Neuron (in vitro differentiated cells): ENCODE measurements around the gene LEFTY1.
"Not testable (repeated sequence)": the region's sequence is repeated elsewhere in the genome, so short reads cannot be mapped to it uniquely, and the experiment has no call there.

Experiments
- H2AFZ ChIP-seq: one replicate; pipeline ENCODE4 v1.6.1; 2013; ENCODE audit warnings: low read depth, mild to moderate bottlenecking, inconsistent platforms, low read length, moderate library complexity
- H3K27me3 ChIP-seq: one replicate; pipeline ENCODE4 v1.6.1; 2013; ENCODE audit warnings: low read length; ENCODE audit not compliant: insufficient read depth
- H3K36me3 ChIP-seq: one replicate; pipeline ENCODE4 v1.6.1; 2013; ENCODE audit warnings: low read length; ENCODE audit not compliant: insufficient read depth
- H3K4me1 ChIP-seq: one replicate; pipeline ENCODE4 v1.6.1; 2013; ENCODE audit warnings: low read length; ENCODE audit not compliant: insufficient read depth
- H3K4me3 ChIP-seq: 2 replicates; pipeline ENCODE4 v1.5.1; 2013; ENCODE audit warnings: mild to moderate bottlenecking, low read length, moderate library complexity
- H3K9me3 ChIP-seq: one replicate; pipeline ENCODE4 v1.6.1; 2013; ENCODE audit warnings: low read length

The LEFTY1 gene

DNA sequence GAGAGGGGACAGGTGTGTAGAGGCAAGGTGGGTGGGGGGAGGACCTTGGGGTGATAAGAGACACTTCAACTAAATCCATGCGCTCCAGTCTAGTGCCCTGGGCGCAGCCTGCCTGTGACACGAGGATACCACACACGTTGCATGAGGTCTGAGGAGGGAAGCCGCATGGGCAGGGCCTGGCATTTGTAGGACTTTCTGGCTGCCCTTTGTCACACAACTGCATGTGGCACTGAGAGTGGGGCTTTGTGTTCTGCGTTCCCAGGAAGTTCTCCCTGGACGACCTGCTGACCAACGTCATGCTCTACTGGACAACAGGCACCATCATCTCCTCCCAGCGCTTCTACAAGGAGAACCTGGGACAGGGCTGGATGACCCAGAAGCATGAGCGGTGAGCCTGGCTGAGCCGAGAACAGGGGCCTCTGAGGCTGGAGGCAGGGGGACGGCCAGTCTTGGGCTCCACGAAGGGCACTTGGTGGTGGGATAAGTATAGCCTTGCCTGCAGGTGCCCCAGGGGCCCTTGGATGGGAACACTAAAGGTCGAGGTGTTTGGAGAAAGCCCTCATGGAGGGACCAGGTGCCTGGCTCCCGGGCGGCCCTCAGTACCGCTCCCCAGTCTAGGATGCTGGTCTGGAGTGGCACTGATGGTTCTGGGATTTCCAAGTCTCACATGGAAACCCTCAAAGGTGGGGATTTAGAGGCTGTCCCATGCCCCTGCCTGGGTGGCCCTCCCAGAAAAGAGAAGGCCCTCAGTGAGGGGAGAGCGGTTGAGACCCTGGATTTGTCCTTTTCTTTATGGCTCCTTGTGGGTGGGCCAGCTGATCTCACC is 44.5 kb downstream of the LEFTY1 start:
- Histone ChIP-seq H3K4me1 (no peaks in the 10 kb centered on the region), H3K4me3 (no peak overlapping the region), H3K36me3 (peaks cover 32% of the 10 kb centered on the region), H3K27me3 (no peaks in the 10 kb centered on the region), H3K9me3 (no peaks in the 10 kb centered on the region), H2AFZ (no peak overlapping the region)

DNA sequence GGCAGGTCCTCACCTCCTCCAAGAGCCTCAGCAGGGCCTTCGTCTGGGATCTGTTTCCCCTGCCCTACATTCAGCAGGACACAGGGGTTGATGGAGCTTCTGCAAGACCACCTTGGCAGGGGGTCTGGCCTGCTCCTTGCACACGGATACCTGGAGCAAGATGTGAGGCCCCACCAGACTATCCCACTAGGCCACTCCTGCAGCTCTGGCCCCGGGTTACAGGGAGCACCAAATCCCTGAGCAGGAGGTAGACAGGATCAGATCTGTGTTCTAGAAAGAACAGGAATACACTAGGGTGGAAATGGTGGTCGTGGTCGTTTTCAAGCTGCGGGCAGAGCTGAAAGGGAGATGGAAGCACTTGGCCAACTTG is 45.5 kb downstream of the LEFTY1 start:
- no peaks in the 10 kb centered on the region for H3K27me3 ChIP-seq
- peaks cover 37% of the 10 kb centered on the region for H3K36me3 ChIP-seq
- H3K9me3 ChIP-seq: no peaks in the 10 kb centered on the region
- H3K4me1 ChIP-seq: no peaks in the 10 kb centered on the region
- no peak overlapping the region for H2AFZ ChIP-seq
- H3K4me3 ChIP-seq: no peak overlapping the region

DNA sequence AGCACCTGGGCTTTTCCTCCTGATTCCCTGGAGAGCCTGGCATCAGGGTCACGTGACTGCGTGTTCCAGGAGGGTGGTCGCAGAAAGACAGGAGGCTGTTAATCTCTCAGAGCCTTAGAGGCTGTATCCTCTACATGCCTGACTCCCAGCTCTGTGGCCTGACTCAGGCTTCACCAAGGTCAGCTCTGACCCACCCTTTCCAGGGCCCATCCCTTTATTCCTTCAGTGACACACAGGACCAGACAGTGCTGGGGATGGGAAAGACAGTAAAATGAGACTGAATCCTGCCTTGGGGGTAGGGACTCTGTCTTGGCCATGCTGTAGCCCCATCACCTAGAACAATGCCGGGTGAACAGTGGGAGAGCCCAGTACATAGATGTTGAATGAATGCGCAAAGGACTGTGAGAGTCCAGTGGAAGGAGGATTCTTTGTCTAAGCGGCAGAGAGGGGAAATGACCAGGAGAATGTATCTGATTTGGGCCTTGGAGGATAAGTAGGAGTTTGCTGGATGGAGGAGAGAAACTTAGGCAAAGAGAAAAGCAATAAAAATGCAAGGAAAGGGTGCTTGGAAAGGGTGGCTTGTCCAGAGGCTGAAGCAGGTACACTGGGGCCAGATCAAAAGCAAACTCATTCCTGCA is 46.0 kb downstream of the LEFTY1 start:
- Histone ChIP-seq H3K9me3 (no peaks in the 10 kb centered on the region), H3K27me3 (no peaks in the 10 kb centered on the region), H3K4me1 (no peaks in the 10 kb centered on the region), H3K36me3 (peaks cover 35% of the 10 kb centered on the region), H3K4me3 (no peak overlapping the region), H2AFZ (no peak overlapping the region)

DNA sequence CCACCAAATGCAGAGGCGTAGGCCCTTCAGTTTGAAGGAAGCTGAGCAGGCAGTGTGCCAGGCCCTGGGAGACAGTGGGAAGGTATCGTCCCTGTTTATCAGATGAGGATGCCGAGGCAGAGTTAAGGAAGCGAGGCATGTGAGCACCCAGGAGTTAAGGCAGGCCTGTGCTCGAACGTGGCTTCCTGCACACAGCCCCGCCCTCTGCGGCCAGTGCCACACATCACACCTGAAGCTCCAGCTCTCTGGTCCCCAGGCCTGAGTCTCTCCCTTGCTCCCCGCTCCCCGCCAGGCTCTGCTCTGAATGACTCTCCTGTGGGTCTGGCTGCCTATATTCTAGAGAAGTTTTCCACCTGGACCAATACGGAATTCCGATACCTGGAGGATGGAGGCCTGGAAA is 46.9 kb downstream of the LEFTY1 start:
- Histone ChIP-seq H3K36me3 (peaks cover 32% of the 10 kb centered on the region), H2AFZ (no peak overlapping the region), H3K4me3 (no peak overlapping the region), H3K9me3 (no peaks in the 10 kb centered on the region), H3K27me3 (no peaks in the 10 kb centered on the region), H3K4me1 (no peaks in the 10 kb centered on the region)

DNA sequence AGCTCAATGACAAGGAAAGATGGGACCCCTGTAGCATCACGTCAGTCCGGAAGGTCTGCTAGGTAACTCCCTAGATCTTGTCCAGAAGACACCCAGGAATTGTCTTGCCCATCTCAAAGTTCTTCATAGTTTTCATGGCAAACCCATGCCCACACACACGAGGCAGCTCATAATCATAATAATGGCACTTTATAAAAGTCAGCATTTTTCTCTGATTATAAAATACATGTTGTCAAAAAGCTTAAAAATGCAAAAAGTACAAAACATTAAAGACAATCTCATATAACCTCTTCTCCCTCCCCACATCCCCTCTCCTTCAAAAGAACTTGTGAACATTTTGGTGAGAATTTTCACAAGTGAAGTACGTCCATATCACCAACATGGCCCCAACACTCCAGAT is 48.2 kb downstream of the LEFTY1 start:
- Histone ChIP-seq H3K4me3 (no peak overlapping the region), H3K4me1 (no peaks in the 10 kb centered on the region), H3K9me3 (no peaks in the 10 kb centered on the region), H3K27me3 (no peaks in the 10 kb centered on the region), H2AFZ (no peak overlapping the region), H3K36me3 (peaks cover 27% of the 10 kb centered on the region)

DNA sequence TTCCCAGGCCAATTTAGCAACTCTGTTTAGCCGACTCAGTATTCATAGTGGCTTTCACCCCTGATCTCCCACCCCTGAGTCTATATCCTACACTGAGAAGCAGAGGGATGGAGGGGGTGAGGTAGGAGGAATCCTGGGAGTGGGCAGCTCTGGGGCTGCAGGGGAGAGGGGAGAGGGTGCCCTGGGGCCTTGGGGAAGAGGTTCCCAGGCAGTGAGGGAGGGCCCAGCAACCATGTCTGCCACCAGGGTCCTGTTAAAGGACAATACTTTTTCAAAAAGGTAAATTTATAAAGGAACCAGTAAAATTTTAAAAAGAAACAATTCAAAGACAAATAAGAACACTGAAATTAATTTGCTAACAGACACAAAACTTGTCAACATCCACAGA is 48.7 kb downstream of the LEFTY1 start:
- no peaks in the 10 kb centered on the region for H3K27me3 ChIP-seq
- no peak overlapping the region for H3K4me3 ChIP-seq
- H3K36me3 ChIP-seq: peaks cover 27% of the 10 kb centered on the region
- H3K4me1 ChIP-seq: no peaks in the 10 kb centered on the region
- H3K9me3 ChIP-seq: no peaks in the 10 kb centered on the region
- H2AFZ ChIP-seq: no peak overlapping the region

DNA sequence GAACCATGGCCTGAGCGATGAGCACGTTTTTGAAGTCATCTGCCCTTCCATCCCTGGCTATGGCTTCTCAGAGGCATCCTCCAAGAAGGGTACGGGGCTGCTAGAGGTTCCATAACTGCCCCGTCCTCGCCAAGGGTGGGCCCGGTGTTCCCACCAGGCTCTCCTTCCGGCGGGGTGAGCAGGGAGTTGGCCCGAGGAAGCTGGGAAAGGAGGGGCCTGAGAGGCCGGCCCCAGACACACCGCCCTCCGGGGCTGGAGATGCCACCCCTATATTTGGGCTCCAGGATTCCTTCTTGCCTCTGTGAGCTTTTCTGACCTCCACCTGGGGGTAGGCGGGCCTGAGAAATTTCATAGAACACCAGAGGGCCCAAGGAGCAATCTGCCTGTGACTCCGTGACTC is 50.2 kb downstream of the LEFTY1 start:
- H3K27me3 ChIP-seq: no peaks in the 10 kb centered on the region
- peaks cover 19% of the 10 kb centered on the region for H3K36me3 ChIP-seq
- H3K4me3 ChIP-seq: no peak overlapping the region
- no peaks in the 10 kb centered on the region for H3K4me1 ChIP-seq
- H2AFZ ChIP-seq: no peak overlapping the region
- H3K9me3 ChIP-seq: no peaks in the 10 kb centered on the region

DNA sequence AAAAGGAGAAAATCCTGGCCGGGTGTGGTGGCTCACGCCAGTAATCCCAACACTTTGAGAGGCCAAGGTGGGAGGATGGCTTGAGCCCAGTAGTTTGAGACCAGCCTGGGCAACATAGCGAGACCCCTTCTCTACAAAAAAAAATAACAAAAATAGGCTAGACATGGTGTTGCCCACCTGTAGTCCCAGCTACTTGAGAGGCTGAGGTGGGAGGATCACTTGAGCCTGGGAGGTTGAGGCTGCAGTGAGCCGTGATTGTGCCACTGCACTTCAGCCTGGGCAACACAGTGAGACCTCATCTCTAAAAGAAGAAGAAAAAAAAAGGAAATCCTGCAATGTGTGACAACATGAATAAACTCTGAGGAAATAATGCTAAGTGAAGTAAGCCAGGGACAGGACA is 52.6 kb downstream of the LEFTY1 start:
- not testable (repeated sequence) for H3K4me1 ChIP-seq
- peaks cover 34% of the 10 kb centered on the region for H3K36me3 ChIP-seq

More for the DNA sequence above, 52.6 kb downstream of the LEFTY1 start:
- H3K4me3 ChIP-seq, H3K9me3 ChIP-seq, H3K27me3 ChIP-seq, H2AFZ ChIP-seq: not testable (repeated sequence)
